CD14-positive monocyte (primary cell): ENCODE measurements around the gene CDH6. TPM values are rescaled to one million over a fixed set of nuclear protein-coding genes. Genes with fewer than 3 reads are reported as not detected.

Experiments used
- DNase-seq, 3 donors: peaks; one replicate each; pipeline ENCODE4 v3.0.0-alpha.2; 2011 to 2022
- H2AFZ ChIP-seq: 2 replicates; pipeline ENCODE4 v1.6.0; 2012; ENCODE audit warnings: mild to moderate bottlenecking, low read depth, low read length, inconsistent platforms; ENCODE audit not compliant: insufficient read depth, poor library complexity, severe bottlenecking
- H3K27ac ChIP-seq, 2 donors: 1 replicate in 1 of 2; 2 replicates in 1 of 2; pipeline ENCODE4 v1.5.1; 2012 to 2013; ENCODE audit warnings: low read length in 2 of 2, control low read depth in 1 of 2, inconsistent platforms in 1 of 2, low read depth in 1 of 2, mild to moderate bottlenecking in 1 of 2
- H3K27me3 ChIP-seq, 2 donors: one replicate each; pipeline versions ENCODE4 v1.6.0 to v1.6.1; 2011 to 2013; ENCODE audit warnings: low read length in 2 of 2; ENCODE audit not compliant: control insufficient read depth in 2 of 2, insufficient read depth in 2 of 2
- H3K36me3 ChIP-seq, 2 donors: replicated peaks in 1 of 2; 1 replicate in 1 of 2; 2 replicates in 1 of 2; pipeline versions ENCODE4 v1.5.1 to v1.6.1; 2012 to 2013; ENCODE audit warnings: low read length in 2 of 2, control low read depth in 1 of 2, inconsistent platforms in 1 of 2, mild to moderate bottlenecking in 1 of 2; ENCODE audit not compliant: insufficient read depth in 2 of 2, control insufficient read depth in 1 of 2
- H3K4me1 ChIP-seq, 2 donors: 1 replicate in 1 of 2; 2 replicates in 1 of 2; pipeline versions ENCODE4 v1.5.1 to v1.6.1; 2012 to 2013; ENCODE audit warnings: low read length in 2 of 2, control low read depth in 1 of 2, inconsistent platforms in 1 of 2, mild to moderate bottlenecking in 1 of 2, moderate library complexity in 1 of 2; ENCODE audit not compliant: insufficient read depth in 2 of 2, control insufficient read depth in 1 of 2
- H3K4me2 ChIP-seq: replicated peaks from 2 replicates; pipeline ENCODE3; 2012; ENCODE audit warnings: low read length, moderate library complexity, mild to moderate bottlenecking; ENCODE audit not compliant: poor library complexity, severe bottlenecking; ENCODE audit errors: extremely low read depth
- H3K4me3 ChIP-seq, 3 experiments: fragments of 200-600 bp in 1 of 3; sonication (generic) in 1 of 3; replicated peaks in 1 of 3; 1 replicate in 2 of 3; 2 replicates in 1 of 3; pipeline ENCODE4 v1.5.1; 2011 to 2013; ENCODE audit warnings: low read length in 3 of 3, mild to moderate bottlenecking in 3 of 3, control low read depth in 2 of 3, low read depth in 2 of 3, inconsistent platforms in 1 of 3, moderate library complexity in 1 of 3
- H3K79me2 ChIP-seq: 2 replicates; pipeline ENCODE4 v1.6.0; 2012; ENCODE audit warnings: mild to moderate bottlenecking, control low read depth, inconsistent platforms, low read length, moderate library complexity; ENCODE audit not compliant: insufficient read depth
- H3K9ac ChIP-seq: 2 replicates; pipeline ENCODE4 v1.6.0; 2017; ENCODE audit warnings: low read length, mild to moderate bottlenecking; ENCODE audit not compliant: insufficient read depth, poor library complexity, severe bottlenecking
- H3K9me3 ChIP-seq, 2 donors: replicated peaks in 1 of 2; 1 replicate in 1 of 2; 2 replicates in 1 of 2; pipeline versions ENCODE4 v1.5.1 to v1.6.1; 2012 to 2013; ENCODE audit warnings: low read length in 2 of 2, control low read depth in 1 of 2; ENCODE audit not compliant: control insufficient read depth in 1 of 2, insufficient read depth in 1 of 2
- H4K20me1 ChIP-seq: 2 replicates; pipeline ENCODE4 v1.6.0; 2012; ENCODE audit warnings: mild to moderate bottlenecking, low read length, control low read depth, moderate library complexity; ENCODE audit not compliant: insufficient read depth
- H3K27ac Mint-ChIP-seq, 7 donors: one replicate each; pipeline ENCODE4 v1.8.0; 2020; ENCODE audit warnings: mild to moderate bottlenecking in 7 of 7, mixed read lengths in 7 of 7, moderate library complexity in 6 of 7, inconsistent platforms in 2 of 7
- H3K27me3 Mint-ChIP-seq, 3 donors: one replicate each; pipeline ENCODE4 v1.8.0; 2021 to 2022; ENCODE audit warnings: low read depth in 3 of 3, mild to moderate bottlenecking in 3 of 3, mixed read lengths in 3 of 3, moderate library complexity in 3 of 3, inconsistent platforms in 1 of 3
- H3K36me3 Mint-ChIP-seq, 2 donors: one replicate each; pipeline ENCODE4 v1.8.0; 2020; ENCODE audit warnings: mixed read lengths in 2 of 2, inconsistent platforms in 1 of 2, mild to moderate bottlenecking in 1 of 2
- H3K4me1 Mint-ChIP-seq: one replicate; pipeline ENCODE4 v1.8.0; 2020; ENCODE audit warnings: mild to moderate bottlenecking, mixed read lengths
- H3K4me3 Mint-ChIP-seq, 2 donors: one replicate each; pipeline ENCODE4 v1.8.0; 2020; ENCODE audit warnings: mild to moderate bottlenecking in 2 of 2, mixed read lengths in 2 of 2, moderate library complexity in 1 of 2
- H3K9me3 Mint-ChIP-seq, 7 donors: one replicate each; pipeline ENCODE4 v1.8.0; 2020 to 2022; ENCODE audit warnings: mixed read lengths in 7 of 7, mild to moderate bottlenecking in 6 of 7, moderate library complexity in 6 of 7, inconsistent platforms in 2 of 7
- WGBS: methylation state at CpG from one replicate; pipeline ENCODE4 v1.1.5; 2013; ENCODE audit warnings: missing lambda C conversion rate; ENCODE audit not compliant: insufficient coverage; 5-methylcytosine and 5-hydroxymethylcytosine counted together
- intact Hi-C, 2 donors: fragments of 100-400 bp; cut with micrococcal nuclease; formaldehyde crosslinking; loops; one replicate each; pipeline versions ENCODE4 v1.15.0 to v1.15.1; 2023
- polyA plus RNA-seq, 3 donors: library from polyadenylated mRNA; depleted of rRNA in 1 of 3; unstranded in 2 of 3; stranded (reverse) in 1 of 3; fragments of 300-500 nt in 2 of 3; fragments of >200 nt in 1 of 3; fragmentation: Illumina TruSeq in 2 of 3; gene quantifications; 1 replicate in 2 of 3; 2 replicates in 1 of 3; pipeline ENCODE4 v1.2.3, GENCODE V29; 2012 to 2021
- TF ChIP-seq, protein P1 (sequence below): fragments of 200-600 bp; IDR thresholded peaks from one replicate; pipeline ENCODE4 v1.8.0; 2022; ENCODE audit warnings: antibody characterized with exemption, mild to moderate bottlenecking

The CDH6 gene
- polyA plus RNA-seq, 3 donors: not detected

DNA sequence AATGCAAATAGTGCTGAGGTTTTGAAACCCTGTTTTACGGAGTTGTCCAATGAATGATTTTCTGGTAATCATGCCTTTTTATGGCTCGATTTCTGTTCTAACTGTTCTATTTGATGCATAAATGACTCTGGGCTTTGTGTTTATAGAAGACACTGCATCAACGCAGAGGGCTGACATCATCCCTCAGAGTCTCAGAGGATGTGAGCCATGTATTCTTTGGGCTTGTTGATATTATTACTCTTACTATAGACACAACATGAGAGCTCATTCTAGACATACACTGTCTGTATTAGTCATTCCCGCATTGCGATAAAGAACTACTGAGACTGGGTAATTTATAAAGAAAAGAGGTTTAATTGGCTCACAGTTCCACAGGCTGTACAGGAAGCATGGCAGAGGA is 31.6 kb downstream of the CDH6 start:
- H3K4me2 ChIP-seq: no peak overlapping the region
- Mint-ChIP-seq H3K9me3 (peaks cover 0 to 10% (median 2%) of the 10 kb centered on the region in 7 donors), H3K27me3 (peaks cover 1 to 2% (median 2%) of the 10 kb centered on the region in 3 donors), H3K27ac (no peak overlapping the region), H3K36me3 (no peaks in the 10 kb centered on the region), H3K4me1 (no peaks in the 10 kb centered on the region), H3K4me3 (no peak overlapping the region)
- H3K4me1 ChIP-seq: no peaks in the 10 kb centered on the region
- H2AFZ ChIP-seq: no peak overlapping the region
- H3K9ac ChIP-seq: no peak overlapping the region
- WGBS: 100% methylated on average over 1 of the region's 5 CpGs
- no peak for DNase-seq
- H3K4me3 ChIP-seq: no peak overlapping the region
- intact Hi-C loops: no loop called here
- no peaks in the 10 kb centered on the region for H3K9me3 ChIP-seq
- H4K20me1 ChIP-seq: no peaks in the 10 kb centered on the region
- H3K36me3 ChIP-seq: no peaks in the 10 kb centered on the region
- H3K79me2 ChIP-seq: no peaks in the 10 kb centered on the region
- H3K27ac ChIP-seq: no peak overlapping the region
- H3K27me3 ChIP-seq: no peaks in the 10 kb centered on the region
- TF ChIP-seq, protein P1, sequence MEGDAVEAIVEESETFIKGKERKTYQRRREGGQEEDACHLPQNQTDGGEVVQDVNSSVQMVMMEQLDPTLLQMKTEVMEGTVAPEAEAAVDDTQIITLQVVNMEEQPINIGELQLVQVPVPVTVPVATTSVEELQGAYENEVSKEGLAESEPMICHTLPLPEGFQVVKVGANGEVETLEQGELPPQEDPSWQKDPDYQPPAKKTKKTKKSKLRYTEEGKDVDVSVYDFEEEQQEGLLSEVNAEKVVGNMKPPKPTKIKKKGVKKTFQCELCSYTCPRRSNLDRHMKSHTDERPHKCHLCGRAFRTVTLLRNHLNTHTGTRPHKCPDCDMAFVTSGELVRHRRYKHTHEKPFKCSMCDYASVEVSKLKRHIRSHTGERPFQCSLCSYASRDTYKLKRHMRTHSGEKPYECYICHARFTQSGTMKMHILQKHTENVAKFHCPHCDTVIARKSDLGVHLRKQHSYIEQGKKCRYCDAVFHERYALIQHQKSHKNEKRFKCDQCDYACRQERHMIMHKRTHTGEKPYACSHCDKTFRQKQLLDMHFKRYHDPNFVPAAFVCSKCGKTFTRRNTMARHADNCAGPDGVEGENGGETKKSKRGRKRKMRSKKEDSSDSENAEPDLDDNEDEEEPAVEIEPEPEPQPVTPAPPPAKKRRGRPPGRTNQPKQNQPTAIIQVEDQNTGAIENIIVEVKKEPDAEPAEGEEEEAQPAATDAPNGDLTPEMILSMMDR: no peak

DNA sequence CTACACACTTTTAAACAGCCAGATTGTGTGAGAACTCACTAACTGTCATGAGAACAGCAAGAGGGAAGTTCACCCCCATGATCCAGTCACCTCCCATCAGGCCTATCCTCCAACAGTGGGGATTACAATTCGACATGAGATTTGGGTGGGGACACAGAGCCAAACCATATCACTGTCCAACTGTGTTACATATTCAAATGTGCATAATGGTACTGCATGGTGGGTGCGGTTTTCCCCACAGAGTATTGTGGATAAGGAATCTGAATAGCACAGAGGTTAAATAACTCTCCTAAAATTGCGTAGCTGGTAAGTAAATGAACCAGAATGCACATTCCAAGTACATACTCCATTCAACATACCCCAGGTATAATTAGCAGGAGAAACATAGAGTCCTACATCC is 32.1 kb downstream of the CDH6 start:
- H3K4me3 ChIP-seq: no peak overlapping the region
- H3K27ac ChIP-seq: no peak overlapping the region
- TF ChIP-seq, protein P1: no peak
- H3K36me3 ChIP-seq: no peaks in the 10 kb centered on the region
- Mint-ChIP-seq H3K27ac (no peak overlapping the region), H3K9me3 (peaks cover 0 to 10% (median 2%) of the 10 kb centered on the region in 7 donors), H3K4me3 (no peak overlapping the region), H3K4me1 (no peaks in the 10 kb centered on the region), H3K36me3 (no peaks in the 10 kb centered on the region), H3K27me3 (peaks cover 0 to 2% (median 2%) of the 10 kb centered on the region in 3 donors)
- no CpG with 5 or more reads among the region's 3 CpGs for WGBS
- no peak overlapping the region for H2AFZ ChIP-seq
- intact Hi-C loops: no loop called here
- H3K79me2 ChIP-seq: no peaks in the 10 kb centered on the region
- no peaks in the 10 kb centered on the region for H3K27me3 ChIP-seq
- no peak overlapping the region for H3K9ac ChIP-seq
- H4K20me1 ChIP-seq: no peaks in the 10 kb centered on the region
- DNase-seq: no peak
- no peak overlapping the region for H3K4me2 ChIP-seq
- H3K4me1 ChIP-seq: no peaks in the 10 kb centered on the region
- no peaks in the 10 kb centered on the region for H3K9me3 ChIP-seq
